ENCODE results near the gene RPUSD2. TPM values are rescaled to one million over a fixed set of nuclear protein-coding genes. Genes with fewer than 3 reads are reported as not detected.
A peak's percentile ranks its signal among the peaks of the same experiment; 100 is the strongest.

The RPUSD2 gene
- polyA plus RNA-seq, 1 donor (not counting 4 experiments of a cell fraction or from before 2014, with no cell fraction given), result 8.0 TPM

GRCh38 chr15:40558952-40559742, 10.0 kb upstream of the RPUSD2 start:
- H3K9me3 ChIP-seq (ENCODE audit: control insufficient read depth, low read depth, low read length), result no peaks in the 10 kb centered on the region
- no peak overlapping the region for H2AFZ ChIP-seq (ENCODE audit: control insufficient read depth, low read length)
- peaks cover 11% of the 10 kb centered on the region for H3K4me1 ChIP-seq (ENCODE audit: control insufficient read depth, extremely low read depth, insufficient read depth, low read length)
- no peak overlapping the region for H3K27ac ChIP-seq (ENCODE audit: control insufficient read depth, insufficient read depth, low read length)
- peaks cover 6 to 12% of the 10 kb centered on the region in 2 experiments for H3K36me3 ChIP-seq (ENCODE audit: control insufficient read depth in 2 of 2, extremely low read depth in 1 of 2, insufficient read depth in 2 of 2, low read length in 2 of 2)
- H3K9me1 ChIP-seq (ENCODE audit: control insufficient read depth, extremely low read depth, insufficient read depth, low read length), result no peaks in the 10 kb centered on the region
- dilution Hi-C loops (cut with MboI; ENCODE audit: extremely low pct_ligation_motif_present, low sequenced_read_pairs), result no loop called here
- no peak overlapping the region for H3K4me3 ChIP-seq (ENCODE audit: control insufficient read depth in 2 of 3, extremely low read depth in 1 of 3, insufficient read depth in 2 of 3, low read depth in 1 of 3, low read length in 3 of 3)
- H3K79me2 ChIP-seq (ENCODE audit: control insufficient read depth, insufficient read depth, low read length), result peaks cover 16% of the 10 kb centered on the region
- H3K4me2 ChIP-seq (ENCODE audit: control insufficient read depth, extremely low read depth, insufficient read depth, low read depth, low read length), result peak overlapping the region; percentile 31
- TF ChIP-seq CTCF (optimal IDR thresholded peaks at IDR 0.05 in 1 of 3, IDR thresholded peaks at IDR 0.05 in 1 of 3, conservative IDR thresholded peaks at IDR 0.05 in 1 of 3; ENCODE audit: extremely low read depth in 1 of 3, insufficient read depth in 2 of 3, low read length in 3 of 3), result no peak
- TF ChIP-seq EZH2 (IDR thresholded peaks at IDR 0.05; ENCODE audit: low read length), result no peak
- no peaks in the 10 kb centered on the region for H4K20me1 ChIP-seq (ENCODE audit: control insufficient read depth, extremely low read depth, insufficient read depth, low read length)
- FAIRE-seq (no peak), DNase-seq (ENCODE audit: low read depth, low spot score) (no peak)
- H3K27me3 ChIP-seq (ENCODE audit: control insufficient read depth, extremely low read depth, insufficient read depth, low read length), result no peaks in the 10 kb centered on the region
- H3K9ac ChIP-seq (ENCODE audit: control insufficient read depth, extremely low read depth, insufficient read depth, low read length), result no peak overlapping the region

- FAIRE-seq, result no peak
- Histone ChIP-seq H3K4me1 (ENCODE audit: control insufficient read depth, extremely low read depth, insufficient read depth, low read length) (peaks cover 16% of the 10 kb centered on the region), H3K36me3 (ENCODE audit: control insufficient read depth in 2 of 2, extremely low read depth in 1 of 2, insufficient read depth in 2 of 2, low read length in 2 of 2) (peaks cover 0 to 5% of the 10 kb centered on the region in 2 experiments), H3K4me3 (ENCODE audit: control insufficient read depth in 2 of 3, extremely low read depth in 1 of 3, insufficient read depth in 2 of 3, low read depth in 1 of 3, low read length in 3 of 3) (no peak overlapping the region), H3K27me3 (ENCODE audit: control insufficient read depth, extremely low read depth, insufficient read depth, low read length) (no peaks in the 10 kb centered on the region), H3K9me3 (ENCODE audit: control insufficient read depth, low read depth, low read length) (no peaks in the 10 kb centered on the region), H2AFZ (ENCODE audit: control insufficient read depth, low read length) (no peak overlapping the region), H4K20me1 (ENCODE audit: control insufficient read depth, extremely low read depth, insufficient read depth, low read length) (no peaks in the 10 kb centered on the region), H3K9ac (ENCODE audit: control insufficient read depth, extremely low read depth, insufficient read depth, low read length) (no peak overlapping the region), H3K9me1 (ENCODE audit: control insufficient read depth, extremely low read depth, insufficient read depth, low read length) (no peaks in the 10 kb centered on the region), H3K79me2 (ENCODE audit: control insufficient read depth, insufficient read depth, low read length) (peaks cover 18% of the 10 kb centered on the region), H3K4me2 (ENCODE audit: control insufficient read depth, extremely low read depth, insufficient read depth, low read depth, low read length) (no peak overlapping the region), H3K27ac (ENCODE audit: control insufficient read depth, insufficient read depth, low read length) (no peak overlapping the region)
- dilution Hi-C loops (cut with MboI; ENCODE audit: extremely low pct_ligation_motif_present, low sequenced_read_pairs), result no loop called here
- no peak for TF ChIP-seq CTCF (optimal IDR thresholded peaks at IDR 0.05 in 1 of 3, IDR thresholded peaks at IDR 0.05 in 1 of 3, conservative IDR thresholded peaks at IDR 0.05 in 1 of 3; ENCODE audit: extremely low read depth in 1 of 3, insufficient read depth in 2 of 3, low read length in 3 of 3)
- no peak for TF ChIP-seq EZH2 (IDR thresholded peaks at IDR 0.05; ENCODE audit: low read length)
- DNase-seq (ENCODE audit: low read depth, low spot score), result no peak
These were observed 6.4 kb upstream of the RPUSD2 start for GRCh38 chr15:40562691-40563090.

All from keratinocyte (primary cell).